GM19238 (cell line): ENCODE data around the gene USP20.

Experiments
- DNase-seq: peaks from one replicate; pipeline ENCODE4 v3.0.0; 2011; ENCODE audit warnings: low spot score; ENCODE audit not compliant: insufficient read length

USP20 gene

GRCh38 chr9:129823542-129823934 lies 11.7 kb upstream of the USP20 start:
- DNase-seq, result peak; percentile 31

DNA sequence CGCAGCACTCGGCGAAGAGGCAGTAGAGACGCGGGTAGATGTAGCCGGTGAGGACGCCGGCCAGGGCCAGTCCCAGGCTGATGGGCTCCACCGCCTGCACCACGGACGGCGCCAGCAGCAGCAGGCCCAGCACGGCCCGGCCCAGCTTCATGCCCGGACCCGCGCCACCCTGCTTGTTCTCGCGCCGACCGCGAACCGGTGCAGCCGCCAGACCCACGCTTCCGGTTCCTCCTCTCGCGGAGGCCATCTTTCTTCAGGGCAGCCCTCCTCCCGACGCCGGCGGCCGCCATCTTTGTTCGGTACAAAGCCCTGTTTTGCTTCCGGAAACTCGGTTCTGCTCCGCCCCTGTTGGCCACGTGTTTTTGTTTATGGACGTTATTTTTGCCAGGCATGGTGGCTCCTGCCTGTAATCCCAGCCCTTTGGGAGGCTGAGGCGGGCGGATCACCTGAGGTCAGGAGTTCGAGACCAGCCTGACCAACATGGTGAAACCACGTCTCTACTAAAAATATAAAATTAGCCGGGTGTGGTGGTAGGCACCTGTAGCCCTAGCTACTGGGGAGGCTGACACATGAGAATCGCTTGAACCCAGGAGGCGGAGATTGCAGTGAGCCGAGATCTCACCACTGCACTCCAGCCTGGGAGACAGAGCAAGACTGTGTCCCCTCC lies 11.2 kb upstream of the USP20 start, which contains the start of gene TOR1A:
Gene TOR1A (minus strand): TSS at position 202 of the 667 bp plus-strand sequence. CDS start 51 bp downstream, at position 151.
- peak; percentile 90 for DNase-seq

- DNase-seq, result no peak
Observed at GRCh38 chr9:129826344-129826743, 8.9 kb upstream of the USP20 start.

GRCh38 chr9:129826759-129827158 lies 8.5 kb upstream of the USP20 start:
- DNase-seq, result no peak

DNA sequence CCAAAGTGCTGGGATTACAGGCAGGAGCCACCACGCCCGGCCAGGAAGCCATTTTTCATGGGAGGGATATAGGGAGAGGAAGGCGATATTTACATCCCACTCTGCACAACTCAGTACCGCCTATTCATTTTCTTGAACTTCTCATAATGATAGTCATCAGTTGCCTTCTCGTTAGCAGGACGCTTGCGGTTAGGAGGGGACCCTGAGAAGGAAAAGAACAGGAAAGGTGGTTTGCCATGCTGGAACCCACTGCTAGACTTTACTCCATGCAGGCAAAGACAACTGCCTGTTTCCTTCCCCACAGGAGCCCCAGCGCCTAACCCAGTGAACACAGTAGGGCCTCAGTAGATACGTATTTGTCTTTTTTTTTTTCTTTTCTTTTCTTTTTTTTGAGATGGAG lies 7.2 kb upstream of the USP20 start:
- DNase-seq, result no peak

DNA sequence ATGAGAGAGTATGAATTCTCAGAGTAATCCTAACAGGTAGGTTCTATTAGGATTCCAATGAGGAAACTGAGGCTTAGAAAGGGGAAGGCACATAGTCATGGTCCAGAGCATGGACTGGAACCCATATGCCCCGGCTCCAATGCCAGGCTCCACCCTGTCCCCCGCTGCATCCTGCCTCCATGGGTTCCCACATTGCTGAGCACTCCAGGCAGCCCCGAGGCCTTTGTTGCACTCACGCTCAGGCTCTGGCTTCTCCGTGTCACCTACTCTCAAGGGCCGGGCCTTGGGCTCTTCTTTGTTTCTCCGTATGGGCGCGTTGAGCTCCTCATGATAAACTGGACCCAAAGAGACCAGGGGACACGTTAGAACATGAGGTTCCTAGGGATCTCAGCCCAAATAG lies 6.3 kb upstream of the USP20 start:
- no peak for DNase-seq

GRCh38 chr9:129832982-129833381 lies 2.3 kb upstream of the USP20 start:
- DNase-seq, result no peak

DNA sequence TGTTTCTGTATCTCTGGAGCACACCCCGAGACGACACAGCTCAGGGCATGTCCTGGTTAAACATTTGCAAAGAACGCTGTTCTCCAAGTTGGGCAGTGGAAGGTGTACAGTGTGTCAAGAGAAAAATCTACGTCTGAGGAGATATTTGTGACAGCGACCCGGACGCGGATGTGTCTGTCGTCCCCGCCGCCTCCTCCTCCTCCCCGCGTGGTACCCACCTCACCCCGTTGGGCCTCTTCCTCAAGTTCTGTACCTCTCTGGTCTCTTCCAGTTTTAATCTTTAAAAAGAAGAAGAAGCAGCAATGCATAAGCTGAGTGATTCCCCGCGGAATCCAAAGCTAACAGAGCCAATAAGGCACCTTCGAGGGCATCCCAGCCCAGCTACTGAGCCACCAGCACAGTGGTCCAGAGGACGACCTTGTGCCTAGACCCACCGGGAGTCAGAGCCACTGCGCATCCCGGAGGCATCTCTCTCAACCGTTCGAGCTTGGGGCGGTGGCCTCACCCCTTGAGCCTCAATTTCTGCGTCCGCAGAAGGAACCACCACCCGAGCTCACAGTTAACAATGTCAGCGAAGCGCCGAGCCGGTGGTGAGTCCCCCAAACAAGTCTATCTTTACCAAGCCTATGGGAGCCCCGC lies 650 bp upstream of the USP20 start:
- no peak for DNase-seq

DNA sequence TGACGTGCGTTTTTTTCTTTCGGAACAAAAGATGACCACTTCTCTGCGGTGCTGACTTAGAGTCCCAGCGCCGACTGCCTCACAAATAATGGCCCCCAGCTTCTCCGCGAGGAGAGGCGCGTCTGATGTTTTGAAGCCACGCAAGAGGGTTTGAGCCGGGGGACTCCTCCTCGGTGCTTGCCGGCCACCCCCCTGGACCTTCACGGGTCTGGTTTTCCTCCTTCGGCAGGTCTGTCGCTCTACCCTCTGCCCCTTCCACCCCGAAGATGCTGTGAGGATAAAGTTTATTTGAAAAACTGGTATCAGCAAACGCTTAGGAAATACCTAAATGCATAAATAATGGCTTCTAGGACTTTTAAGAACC lies 584 bp downstream of the USP20 start:
- DNase-seq, result no peak

DNA sequence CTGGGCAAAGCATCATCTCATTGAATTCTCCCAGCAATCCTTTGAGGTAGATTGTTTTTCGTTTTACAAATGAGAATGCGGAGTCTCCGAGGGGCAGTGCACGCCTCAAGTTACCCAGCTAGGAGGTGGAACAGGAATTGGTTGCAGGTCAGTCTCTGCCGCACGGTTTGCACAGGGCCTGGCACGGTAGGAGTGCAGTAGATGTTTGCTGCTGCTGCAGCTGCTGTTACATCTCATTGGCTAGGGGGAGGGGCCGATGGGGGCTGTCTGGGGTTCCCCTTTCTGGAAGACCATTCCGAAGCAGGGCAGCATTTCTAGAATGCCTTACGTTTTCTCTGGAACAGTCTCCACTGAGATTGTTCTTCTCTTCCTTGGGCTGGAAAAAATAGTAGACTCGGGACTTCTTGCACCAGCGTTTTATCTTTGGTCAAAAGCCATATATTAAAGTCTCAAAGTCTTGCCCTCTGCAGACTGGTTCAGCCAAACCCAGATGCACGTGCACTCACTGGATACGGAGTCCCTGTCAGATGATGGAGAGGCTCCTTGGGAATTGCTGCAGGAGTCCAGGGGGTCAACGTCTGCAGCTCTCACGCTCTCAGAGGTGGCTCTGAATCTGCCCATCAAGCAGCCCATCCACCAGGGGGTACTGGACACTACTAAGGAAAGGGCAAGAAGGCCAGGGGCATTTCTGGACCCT lies 1.2 kb downstream of the USP20 start:
- DNase-seq, result peak; percentile 31

DNA sequence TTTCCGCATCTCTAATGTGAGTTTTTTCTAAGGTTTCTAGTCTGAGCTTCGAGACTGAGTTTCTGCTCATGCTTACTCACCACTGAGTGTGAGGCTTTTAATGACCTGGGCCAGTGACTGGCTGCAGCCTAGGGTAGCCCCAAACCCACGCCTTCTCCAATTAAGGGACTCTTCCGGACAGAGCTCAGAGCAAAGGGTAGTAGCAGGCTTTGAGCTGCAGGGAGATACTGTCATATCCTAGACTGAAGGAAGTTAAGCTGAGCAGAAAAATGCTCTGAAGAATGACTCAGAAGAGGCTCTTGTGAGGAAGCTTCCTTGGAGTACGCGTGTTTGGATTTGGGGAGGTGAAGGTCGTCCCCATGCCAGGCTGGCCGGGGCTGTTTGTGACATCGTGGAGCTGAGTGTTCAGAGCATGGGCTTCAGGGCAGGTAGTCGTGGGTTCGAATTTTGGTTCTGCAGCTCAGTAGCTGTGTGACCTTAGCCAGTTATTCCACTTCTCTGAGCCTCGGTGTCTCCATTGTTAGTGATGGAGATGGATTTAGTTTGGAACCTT lies 3.5 kb downstream of the USP20 start:
- DNase-seq, result no peak

DNA sequence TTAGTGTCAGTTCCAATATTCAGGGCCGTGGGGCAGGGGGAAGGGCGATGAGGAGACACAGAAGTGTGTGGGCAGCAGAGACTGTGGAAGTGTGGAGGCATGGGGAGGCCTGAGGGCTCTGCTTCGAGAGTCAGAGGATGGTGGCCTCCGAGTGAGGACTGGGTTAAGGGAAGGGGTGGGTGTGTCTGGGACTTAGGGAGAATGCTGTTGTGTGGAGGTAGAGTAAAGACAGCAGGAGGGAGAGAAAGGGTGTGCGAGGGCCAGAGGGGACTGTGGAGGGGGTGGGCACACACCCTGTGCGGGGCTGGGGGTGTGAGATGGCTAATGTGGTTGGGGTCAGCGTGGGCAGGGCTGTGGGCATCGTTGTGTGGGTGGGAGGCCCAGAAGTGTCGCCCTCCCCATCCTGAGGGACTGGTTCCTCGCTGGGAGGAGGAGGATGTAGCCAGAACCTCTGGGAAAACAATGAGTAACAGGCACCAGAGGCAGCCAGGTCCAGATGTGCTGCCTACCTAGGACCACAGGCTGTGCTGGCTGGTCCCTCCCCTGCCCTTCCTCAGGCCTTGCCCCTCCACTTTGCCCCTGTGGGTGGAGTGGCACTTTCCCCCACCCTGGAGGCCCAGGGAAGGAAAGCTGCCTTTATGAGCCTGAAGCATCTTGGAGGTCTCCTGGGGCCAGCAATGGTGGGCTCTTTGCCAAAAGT lies 4.2 kb downstream of the USP20 start:
- no peak for DNase-seq

DNA sequence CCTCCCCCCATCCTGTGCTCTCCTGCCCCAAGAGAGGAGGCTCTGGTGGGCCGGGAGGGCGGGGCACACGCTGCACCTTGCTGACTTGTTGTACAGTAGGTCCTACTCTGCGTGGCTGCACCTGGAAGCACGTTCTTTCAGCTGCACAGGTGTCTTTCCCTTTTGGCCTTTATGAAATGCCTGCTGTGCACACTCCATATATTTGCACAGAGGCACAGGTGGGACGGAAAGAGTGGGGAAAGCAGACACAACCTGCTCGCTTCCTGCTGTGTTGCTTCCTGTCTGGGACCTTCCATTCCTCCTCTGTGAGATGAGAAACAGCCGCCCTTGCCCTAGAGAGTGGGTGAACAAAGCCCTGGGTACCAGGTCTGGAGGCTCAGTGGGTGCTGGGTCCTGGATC lies 4.8 kb downstream of the USP20 start:
- no peak for DNase-seq

DNA sequence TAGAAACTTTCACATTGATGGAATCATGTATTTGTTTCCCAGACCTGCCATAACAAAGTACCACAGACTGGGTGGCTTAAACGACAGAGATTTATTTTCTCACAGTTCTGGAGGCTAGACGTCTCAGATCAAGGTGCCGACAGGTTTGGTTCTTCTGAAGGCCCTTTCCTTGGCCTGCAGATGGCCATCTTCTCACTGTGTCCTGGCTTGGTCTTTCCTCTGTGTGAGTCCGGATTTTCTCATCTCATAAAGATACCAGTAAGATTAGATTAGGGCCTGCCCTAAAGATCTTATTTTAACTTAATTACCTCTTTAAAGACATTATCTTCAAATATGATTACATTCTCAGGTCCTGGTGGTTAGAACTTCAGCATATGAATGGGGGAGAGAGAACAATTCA lies 5.8 kb downstream of the USP20 start:
- DNase-seq, result no peak

DNA sequence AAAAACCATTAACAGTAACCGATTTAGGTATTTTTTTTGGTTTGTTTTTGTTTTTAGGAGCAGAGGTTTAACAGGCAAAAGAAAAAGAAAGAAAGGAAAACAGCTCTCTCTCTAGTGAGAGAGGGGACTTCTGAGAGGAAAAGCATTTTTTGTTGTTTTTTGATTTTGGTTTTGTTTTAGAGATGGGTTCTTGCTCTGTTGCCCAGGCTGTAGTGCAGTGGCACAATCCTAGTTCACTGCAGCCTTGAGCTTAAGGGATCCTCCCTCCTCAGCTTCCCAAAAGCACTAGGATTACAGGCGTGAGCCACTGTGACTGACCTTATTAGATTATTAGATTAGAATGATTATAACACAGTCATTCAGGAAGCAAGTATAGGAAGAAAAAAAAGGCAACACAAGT lies 10.1 kb downstream of the USP20 start:
- no peak for DNase-seq

DNA sequence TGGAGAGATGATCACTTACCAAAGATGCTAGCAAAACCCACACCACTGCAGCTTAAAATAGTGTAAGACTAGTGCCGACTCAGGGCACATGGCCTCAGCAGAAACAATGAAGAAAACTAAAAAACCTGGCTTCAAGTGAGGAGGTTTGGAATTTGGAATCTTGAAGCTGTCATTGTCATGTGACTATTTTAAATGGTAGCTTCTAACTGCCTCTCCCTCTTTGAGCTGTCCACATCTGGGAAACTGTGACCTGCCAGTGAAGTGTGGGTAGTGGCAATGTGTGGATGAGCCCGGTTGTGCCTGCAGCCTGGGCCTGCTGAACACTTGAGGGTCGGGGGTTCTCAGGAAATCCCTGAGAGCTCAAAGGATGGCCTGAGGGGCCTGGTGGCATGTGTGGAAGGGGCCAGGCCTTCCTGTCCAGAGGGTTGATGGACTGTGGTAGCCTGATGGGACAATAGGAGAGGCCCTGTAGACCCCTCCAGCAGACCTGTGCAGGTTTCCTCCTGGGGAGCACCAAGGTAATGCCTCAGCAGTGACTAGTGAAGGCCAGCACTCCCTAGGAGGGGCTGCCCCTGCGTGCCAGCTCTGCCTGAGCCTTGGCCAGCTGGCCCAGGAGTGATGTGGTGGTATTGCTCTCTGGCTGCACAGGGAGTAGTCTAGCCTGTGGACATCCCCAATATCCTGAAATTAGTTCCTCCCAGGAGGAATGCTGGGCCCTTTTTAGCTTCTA lies 13.6 kb downstream of the USP20 start:
- no peak for DNase-seq

DNA sequence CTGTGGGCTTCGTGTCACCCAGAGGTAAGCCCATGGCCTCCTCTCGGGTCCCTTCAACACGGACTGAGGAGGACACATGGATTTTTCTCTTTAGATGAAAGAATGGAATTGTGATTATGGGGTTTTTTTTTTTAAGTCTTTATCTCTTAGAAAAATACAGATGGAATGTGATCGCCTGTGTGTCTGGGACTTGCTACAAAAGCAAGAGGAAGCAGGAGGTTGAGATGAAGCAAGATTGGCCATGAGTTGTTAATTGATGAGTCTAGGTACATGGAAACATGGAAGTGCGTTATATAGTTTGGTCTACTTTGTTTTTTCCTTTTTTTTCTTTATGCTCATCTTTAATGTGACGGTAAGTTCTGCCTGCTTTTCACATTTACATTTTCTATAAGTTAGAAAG lies 14.6 kb downstream of the USP20 start:
- DNase-seq, result no peak

DNA sequence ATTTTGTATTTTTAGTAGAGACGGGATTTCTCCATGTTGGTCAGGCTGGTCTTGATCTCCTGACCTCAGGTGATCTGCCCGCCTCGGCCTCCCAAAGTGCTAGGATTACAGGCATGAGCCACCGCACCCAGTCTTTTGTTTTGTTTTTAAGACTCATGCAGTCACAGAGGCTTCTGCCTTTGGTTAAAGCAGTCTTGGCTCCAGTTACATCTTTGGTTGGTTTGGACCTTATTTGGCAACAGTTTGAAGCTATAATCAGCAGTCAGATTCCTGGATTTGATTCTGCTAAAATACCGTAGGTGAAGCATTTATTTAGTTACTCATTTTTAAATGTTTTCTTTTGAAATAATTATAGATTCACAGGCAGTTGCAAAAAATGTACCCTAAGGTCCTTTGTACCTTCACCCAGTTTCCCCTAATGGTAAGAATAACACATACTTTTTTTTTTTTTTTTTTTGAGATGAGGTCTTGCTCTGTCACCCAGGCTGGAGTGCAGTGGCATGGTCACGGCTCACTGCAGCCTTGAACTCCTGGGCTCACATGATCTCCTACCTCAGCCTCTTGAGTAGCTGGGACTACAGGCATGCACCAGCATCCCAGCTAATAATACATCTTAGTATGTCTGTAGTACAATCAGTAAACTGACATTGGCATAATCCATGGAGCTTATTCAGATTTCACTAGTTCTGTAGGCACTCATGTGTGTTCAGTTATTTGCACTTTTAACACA lies 15.7 kb downstream of the USP20 start:
- DNase-seq, result no peak

DNA sequence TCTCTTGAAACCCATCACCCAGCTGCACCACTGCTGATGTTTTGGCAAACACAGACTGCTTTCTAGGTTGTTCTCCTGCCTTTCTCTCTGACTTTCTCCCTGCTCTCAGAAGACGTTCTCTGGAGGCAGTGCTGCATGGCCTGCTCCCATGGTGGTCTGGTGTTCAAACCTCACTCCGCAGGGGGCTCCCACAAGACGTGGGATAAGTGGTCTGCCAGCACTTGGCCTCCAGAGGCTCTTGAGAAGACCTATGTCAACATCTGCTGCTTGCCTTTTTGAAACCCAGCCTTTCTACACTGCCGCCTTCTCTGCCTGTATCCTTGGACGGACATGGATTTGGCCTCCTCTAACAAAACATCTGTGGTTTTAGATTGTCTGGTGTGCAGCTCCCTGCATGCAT lies 16.6 kb downstream of the USP20 start:
- no peak for DNase-seq

GRCh38 chr9:129852579-129852978 lies 17.3 kb downstream of the USP20 start:
- no peak for DNase-seq

- DNase-seq, result no peak
Observed at GRCh38 chr9:129853614-129854013, 18.4 kb downstream of the USP20 start.
